ENCODE data around the gene TOP3B. TPM values are rescaled to one million over a fixed set of nuclear protein-coding genes. Genes with fewer than 3 reads are reported as not detected.

Gene TOP3B
- total RNA-seq, 1 donor from 2014 or later, result 53.9 TPM

DNA sequence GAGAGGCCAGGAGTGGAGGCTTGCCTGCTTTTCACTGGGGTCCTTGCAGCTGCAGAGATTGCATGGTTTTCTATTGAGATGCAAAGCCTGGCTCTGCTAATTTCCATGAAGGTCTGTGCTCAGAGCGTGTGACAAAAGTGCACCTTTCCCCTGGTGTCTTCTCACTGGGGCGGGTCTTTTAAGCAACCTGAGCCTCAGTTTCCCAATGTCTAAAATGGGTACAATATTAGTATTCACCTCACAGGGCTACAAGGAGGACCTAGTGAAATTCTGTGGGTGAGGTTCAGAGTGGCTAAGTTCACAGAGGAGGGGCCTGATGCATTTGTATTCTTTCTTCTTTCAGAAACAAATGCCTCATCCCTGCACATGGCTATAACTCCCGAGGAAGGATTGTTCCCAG lies 50.2 kb downstream of the TOP3B start:
- peaks cover 16% of the 10 kb centered on the region for H3K4me1 Mint-ChIP-seq
- peaks cover 17% of the 10 kb centered on the region for H3K36me3 Mint-ChIP-seq
- H3K27ac Mint-ChIP-seq, result no peak overlapping the region
- no peaks in the 10 kb centered on the region for H3K36me3 ChIP-seq
- no peaks in the 10 kb centered on the region for H3K9me3 ChIP-seq (ENCODE audit: low read depth)
- peaks cover 2% of the 10 kb centered on the region for H3K4me1 ChIP-seq
- H3K4me2 ChIP-seq, result no peak overlapping the region
- H2AFZ ChIP-seq (replicated peaks), result no peak overlapping the region
- no peaks in the 10 kb centered on the region for H3K79me2 ChIP-seq (ENCODE audit: low read depth)
- H3K27me3 ChIP-seq, result no peaks in the 10 kb centered on the region
- no peaks in the 10 kb centered on the region for H4K20me1 ChIP-seq (ENCODE audit: low read depth)
- no peaks in the 10 kb centered on the region for H3K9me3 Mint-ChIP-seq
- H3K9ac ChIP-seq, result no peak overlapping the region
- H3K27me3 Mint-ChIP-seq (ENCODE audit: insufficient read depth, low read depth), result peaks cover 4% of the 10 kb centered on the region
- no peaks in the 10 kb centered on the region for H3F3A ChIP-seq (ENCODE audit: low read depth)
- TF ChIP-seq, protein P1, sequence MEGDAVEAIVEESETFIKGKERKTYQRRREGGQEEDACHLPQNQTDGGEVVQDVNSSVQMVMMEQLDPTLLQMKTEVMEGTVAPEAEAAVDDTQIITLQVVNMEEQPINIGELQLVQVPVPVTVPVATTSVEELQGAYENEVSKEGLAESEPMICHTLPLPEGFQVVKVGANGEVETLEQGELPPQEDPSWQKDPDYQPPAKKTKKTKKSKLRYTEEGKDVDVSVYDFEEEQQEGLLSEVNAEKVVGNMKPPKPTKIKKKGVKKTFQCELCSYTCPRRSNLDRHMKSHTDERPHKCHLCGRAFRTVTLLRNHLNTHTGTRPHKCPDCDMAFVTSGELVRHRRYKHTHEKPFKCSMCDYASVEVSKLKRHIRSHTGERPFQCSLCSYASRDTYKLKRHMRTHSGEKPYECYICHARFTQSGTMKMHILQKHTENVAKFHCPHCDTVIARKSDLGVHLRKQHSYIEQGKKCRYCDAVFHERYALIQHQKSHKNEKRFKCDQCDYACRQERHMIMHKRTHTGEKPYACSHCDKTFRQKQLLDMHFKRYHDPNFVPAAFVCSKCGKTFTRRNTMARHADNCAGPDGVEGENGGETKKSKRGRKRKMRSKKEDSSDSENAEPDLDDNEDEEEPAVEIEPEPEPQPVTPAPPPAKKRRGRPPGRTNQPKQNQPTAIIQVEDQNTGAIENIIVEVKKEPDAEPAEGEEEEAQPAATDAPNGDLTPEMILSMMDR (IDR thresholded peaks at IDR 0.05), result no peak
- no peak for TF ChIP-seq EZH2phosphoT487 (IDR thresholded peaks at IDR 0.05)
- no peak for TF ChIP-seq EZH2 (IDR thresholded peaks at IDR 0.05)
- no peak overlapping the region for H3K4me3 ChIP-seq
- H3K27ac ChIP-seq, result no peak overlapping the region
- DNase-seq (ENCODE audit: low spot score), result no peak
- no peak overlapping the region for H3K4me3 Mint-ChIP-seq

GRCh38 chr22:21931056-21931455 lies 51.5 kb downstream of the TOP3B start:
- no peak overlapping the region for H2AFZ ChIP-seq (replicated peaks)
- Mint-ChIP-seq H3K4me3 (no peak overlapping the region), H3K4me1 (peaks cover 18% of the 10 kb centered on the region), H3K27me3 (ENCODE audit: insufficient read depth, low read depth) (peaks cover 4% of the 10 kb centered on the region), H3K36me3 (peaks cover 17% of the 10 kb centered on the region), H3K9me3 (no peaks in the 10 kb centered on the region), H3K27ac (no peak overlapping the region)
- no peak overlapping the region for H3K4me2 ChIP-seq
- H3F3A ChIP-seq (ENCODE audit: low read depth), result peaks cover 3% of the 10 kb centered on the region
- H3K9ac ChIP-seq, result no peak overlapping the region
- no peak overlapping the region for H3K4me3 ChIP-seq
- H3K27ac ChIP-seq, result no peak overlapping the region
- no peaks in the 10 kb centered on the region for H3K9me3 ChIP-seq (ENCODE audit: low read depth)
- no peaks in the 10 kb centered on the region for H3K79me2 ChIP-seq (ENCODE audit: low read depth)
- H3K4me1 ChIP-seq, result peaks cover 15% of the 10 kb centered on the region
- no peaks in the 10 kb centered on the region for H4K20me1 ChIP-seq (ENCODE audit: low read depth)
- no peak for DNase-seq (ENCODE audit: low spot score)
- no peaks in the 10 kb centered on the region for H3K27me3 ChIP-seq
- no peaks in the 10 kb centered on the region for H3K36me3 ChIP-seq
- TF ChIP-seq EZH2phosphoT487 (IDR thresholded peaks at IDR 0.05), result no peak

- Histone ChIP-seq H2AFZ (replicated peaks) (no peak overlapping the region), H3K9ac (no peak overlapping the region), H3K4me3 (no peak overlapping the region), H3K9me3 (ENCODE audit: low read depth) (no peaks in the 10 kb centered on the region), H3K79me2 (ENCODE audit: low read depth) (no peaks in the 10 kb centered on the region), H3K4me2 (no peak overlapping the region), H3K4me1 (peaks cover 26% of the 10 kb centered on the region), H3K36me3 (no peaks in the 10 kb centered on the region), H4K20me1 (ENCODE audit: low read depth) (no peaks in the 10 kb centered on the region), H3K27me3 (no peaks in the 10 kb centered on the region), H3K27ac (no peak overlapping the region), H3F3A (ENCODE audit: low read depth) (peaks cover 14% of the 10 kb centered on the region)
- H3K4me3 Mint-ChIP-seq, result no peak overlapping the region
- no peak for DNase-seq (ENCODE audit: low spot score)
- TF ChIP-seq EZH2phosphoT487 (IDR thresholded peaks at IDR 0.05) (no peak), EZH2 (IDR thresholded peaks at IDR 0.05) (no peak)
- TF ChIP-seq, protein P1 (IDR thresholded peaks at IDR 0.05), result no peak
- no peaks in the 10 kb centered on the region for H3K9me3 Mint-ChIP-seq
- peaks cover 13% of the 10 kb centered on the region for H3K36me3 Mint-ChIP-seq
- peaks cover 4% of the 10 kb centered on the region for H3K27me3 Mint-ChIP-seq (ENCODE audit: insufficient read depth, low read depth)
- H3K4me1 Mint-ChIP-seq, result peaks cover 26% of the 10 kb centered on the region
- peak overlapping the region; percentile 8 for H3K27ac Mint-ChIP-seq
These were observed 53.3 kb downstream of the TOP3B start for GRCh38 chr22:21929253-21929652.

GRCh38 chr22:21928048-21928447 lies 54.5 kb downstream of the TOP3B start:
- Mint-ChIP-seq H3K27ac (peak overlapping the region; percentile 47), H3K9me3 (no peaks in the 10 kb centered on the region), H3K36me3 (peaks cover 13% of the 10 kb centered on the region), H3K27me3 (ENCODE audit: insufficient read depth, low read depth) (peaks cover 6% of the 10 kb centered on the region), H3K4me3 (no peak overlapping the region), H3K4me1 (peaks cover 26% of the 10 kb centered on the region)
- TF ChIP-seq EZH2phosphoT487 (IDR thresholded peaks at IDR 0.05) (no peak), EZH2 (IDR thresholded peaks at IDR 0.05) (no peak)
- TF ChIP-seq, protein P1 (IDR thresholded peaks at IDR 0.05), result no peak
- Histone ChIP-seq H3K4me1 (peaks cover 26% of the 10 kb centered on the region), H3K36me3 (no peaks in the 10 kb centered on the region), H3K4me2 (no peak overlapping the region), H3F3A (ENCODE audit: low read depth) (peaks cover 14% of the 10 kb centered on the region), H3K27ac (no peak overlapping the region), H3K79me2 (ENCODE audit: low read depth) (no peaks in the 10 kb centered on the region), H2AFZ (replicated peaks) (no peak overlapping the region), H3K27me3 (no peaks in the 10 kb centered on the region), H3K4me3 (no peak overlapping the region), H3K9ac (no peak overlapping the region), H3K9me3 (ENCODE audit: low read depth) (no peaks in the 10 kb centered on the region), H4K20me1 (ENCODE audit: low read depth) (no peaks in the 10 kb centered on the region)
- no peak for DNase-seq (ENCODE audit: low spot score)

All from neural progenitor cell (in vitro differentiated cells).